HG03280 (cell line): Measurements from ENCODE around the gene PIBF1.
A peak's percentile ranks its signal among the peaks of the same experiment; 100 is the strongest.
"Not testable (repeated sequence)": the region's sequence is repeated elsewhere in the genome, so short reads cannot be mapped to it uniquely, and the experiment has no call there.

ENCODE experiments used
- ATAC-seq: cut with Tn5 transposase; IDR thresholded peaks from one replicate; pipeline ENCODE4 v1.9.1; 2021; ENCODE audit warnings: mild to moderate bottlenecking, moderate library complexity; ENCODE audit not compliant: unreplicated experiment

Gene PIBF1

DNA sequence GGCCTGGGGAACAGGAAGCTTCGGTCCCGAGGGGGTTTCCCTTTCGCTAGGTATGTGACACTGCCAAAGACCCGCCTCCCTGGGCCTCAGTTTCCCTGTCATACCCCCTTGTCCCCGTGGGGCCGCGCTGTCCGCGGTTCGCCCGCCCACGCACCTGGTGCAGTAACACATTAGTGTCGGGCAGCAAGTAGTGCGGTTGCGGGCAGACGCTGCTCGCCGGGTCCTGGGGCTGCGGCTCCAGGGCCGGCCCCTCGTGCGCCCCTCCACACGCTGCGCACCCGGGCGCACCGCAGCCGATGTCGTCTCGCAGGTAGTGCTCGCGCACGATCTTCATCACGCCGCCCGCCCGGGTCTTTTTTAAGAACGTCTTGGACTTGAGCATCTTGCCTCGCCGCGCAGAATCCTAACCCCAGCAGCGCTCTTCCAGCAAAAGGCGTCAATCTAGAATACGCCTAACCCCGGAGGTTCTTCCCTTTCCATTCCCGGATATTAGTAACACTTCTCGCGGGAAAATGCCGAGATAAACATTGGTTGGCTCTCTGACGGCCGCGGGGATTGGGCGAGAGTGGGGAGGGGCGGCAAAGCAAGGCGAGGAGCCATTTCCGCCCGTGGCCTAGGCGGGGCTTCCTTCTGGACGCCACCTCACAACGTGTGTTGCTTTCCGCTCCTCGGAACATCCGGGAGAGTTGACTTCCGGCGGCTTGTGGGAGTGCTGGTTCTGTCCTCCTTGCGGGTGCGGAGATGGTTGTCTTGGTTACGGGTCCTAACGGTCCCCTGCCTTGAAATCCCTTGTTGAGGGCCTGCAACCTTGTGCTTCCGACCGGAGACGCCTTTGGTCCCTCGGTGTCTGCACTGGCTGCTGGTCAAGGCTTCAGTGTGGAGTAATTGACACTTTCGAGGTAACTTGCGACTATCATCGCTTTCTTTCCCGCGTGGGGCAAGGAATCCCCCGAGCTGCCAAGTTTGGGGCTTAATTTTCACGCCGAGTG, at the start of gene PIBF1, which contains the start of gene DIS3:
Gene PIBF1 (plus strand): TSS at position 683 of the 989 bp plus-strand sequence. CDS start 1,337 bp downstream, outside the sequence.
Gene DIS3 (minus strand): TSS at position 450 of the 989 bp plus-strand sequence. CDS start 68 bp downstream, at position 382.
- ATAC-seq, result peak; percentile 98

GRCh38 chr13:72737033-72737432, 44.9 kb upstream of the PIBF1 start:
- no peak for ATAC-seq

DNA sequence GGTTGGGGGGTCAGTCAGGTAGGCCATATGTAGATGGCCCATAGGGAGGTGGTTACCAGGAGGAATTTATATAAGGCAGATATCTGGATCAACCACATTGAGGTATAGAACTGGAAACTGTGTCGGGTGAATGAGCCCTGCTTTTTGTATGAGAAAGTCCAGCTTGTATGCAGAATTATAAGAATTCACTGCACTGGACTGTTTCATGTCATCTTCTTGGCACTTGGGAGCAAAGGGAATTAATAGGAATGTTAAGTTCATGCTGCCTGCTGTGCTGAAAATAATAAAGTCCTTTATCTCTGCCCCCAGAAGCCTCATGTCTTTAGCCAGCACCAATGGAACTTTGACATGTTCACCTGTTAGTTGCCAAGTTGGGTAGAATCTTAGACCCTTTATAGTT, 41.9 kb upstream of the PIBF1 start:
- ATAC-seq, result no peak

DNA sequence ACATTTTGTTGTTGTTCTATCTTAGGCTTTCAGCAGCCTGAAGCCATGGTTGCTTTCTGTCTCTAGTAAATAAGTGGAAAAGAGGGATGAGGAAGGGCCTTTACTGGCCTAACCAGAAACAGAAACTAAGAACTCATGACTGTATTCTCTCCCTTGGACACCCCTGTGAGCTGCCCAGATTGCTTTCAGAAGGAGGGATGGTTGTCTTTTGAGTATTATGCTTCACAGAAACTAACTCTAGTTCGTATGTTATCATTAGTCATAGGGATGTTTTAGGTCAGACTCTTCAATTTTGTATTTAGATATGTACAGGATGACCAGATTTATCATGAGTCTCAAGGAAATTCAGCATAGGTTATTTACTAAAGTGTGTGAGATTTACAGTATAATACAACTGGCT, 36.7 kb upstream of the PIBF1 start:
- no peak for ATAC-seq

DNA sequence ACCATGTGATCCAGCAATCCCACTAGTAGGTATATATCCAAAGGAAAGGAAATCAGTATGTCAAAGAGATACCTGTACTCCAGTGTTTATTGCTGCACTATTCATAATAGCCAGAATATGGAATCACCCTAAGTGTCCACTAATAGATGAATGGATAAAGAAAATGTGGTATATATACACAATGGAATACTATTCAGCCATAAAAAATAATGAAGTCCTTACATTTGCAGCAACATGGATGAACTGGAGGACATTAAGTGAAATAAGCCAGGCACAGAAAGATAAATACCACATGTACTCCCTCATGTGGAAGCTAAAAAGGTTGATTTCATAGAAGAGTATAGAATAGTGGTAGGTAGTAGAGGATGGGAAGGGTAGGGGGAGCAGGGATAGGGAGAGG, 30.7 kb upstream of the PIBF1 start:
- ATAC-seq, result no peak

- ATAC-seq, result no peak
Measured at GRCh38 chr13:72754111-72754510, 27.8 kb upstream of the PIBF1 start.

GRCh38 chr13:72757792-72758535, 24.0 kb upstream of the PIBF1 start:
- no peak for ATAC-seq

GRCh38 chr13:72760189-72760588, 21.7 kb upstream of the PIBF1 start:
- no peak for ATAC-seq

GRCh38 chr13:72763411-72763810, 18.5 kb upstream of the PIBF1 start:
- no peak for ATAC-seq

DNA sequence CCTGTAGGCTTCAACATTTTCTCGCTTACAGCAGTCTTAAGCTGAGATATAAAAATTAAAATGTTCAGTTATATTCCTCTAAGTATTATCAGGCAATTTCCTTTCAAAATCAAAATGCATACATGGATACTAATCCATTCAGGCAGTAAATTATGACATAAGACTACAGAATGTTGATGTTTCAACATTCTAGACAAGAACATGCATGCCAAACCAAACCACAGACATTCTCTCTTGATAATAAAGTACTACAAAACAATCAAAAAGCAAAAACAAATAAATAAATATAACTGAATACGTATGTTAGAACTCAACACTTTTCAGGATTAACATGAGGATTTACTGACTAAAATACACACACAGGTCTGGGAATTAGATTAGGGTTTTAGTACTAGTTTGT, 7.9 kb upstream of the PIBF1 start:
- no peak for ATAC-seq

- ATAC-seq, result no peak
Measured at GRCh38 chr13:72782717-72783116, 784 bp downstream of the PIBF1 start.

DNA sequence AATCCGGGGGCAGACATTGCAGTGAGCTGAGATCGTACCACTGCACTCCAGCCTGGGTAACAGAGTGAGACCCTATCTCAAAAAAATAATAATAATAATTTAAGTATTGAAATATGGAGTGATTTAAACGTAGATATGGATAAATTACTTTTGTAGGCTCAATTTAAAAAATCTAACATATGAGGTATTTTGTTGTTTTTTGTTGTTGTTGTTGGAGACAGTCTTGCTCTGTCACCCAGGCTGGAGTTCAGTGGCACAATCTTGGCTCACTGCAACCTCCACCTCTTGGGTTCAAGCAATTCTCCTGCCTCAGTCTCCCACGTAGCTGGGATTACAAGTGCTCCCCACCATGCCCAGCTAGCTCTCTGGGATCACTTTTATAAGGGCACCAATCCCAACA, 2.7 kb downstream of the PIBF1 start:
- ATAC-seq, result not testable (repeated sequence)

GRCh38 chr13:72788831-72789230, 6.9 kb downstream of the PIBF1 start:
- no peak for ATAC-seq

- ATAC-seq, result no peak
Measured at GRCh38 chr13:72792640-72793039, 10.7 kb downstream of the PIBF1 start.

DNA sequence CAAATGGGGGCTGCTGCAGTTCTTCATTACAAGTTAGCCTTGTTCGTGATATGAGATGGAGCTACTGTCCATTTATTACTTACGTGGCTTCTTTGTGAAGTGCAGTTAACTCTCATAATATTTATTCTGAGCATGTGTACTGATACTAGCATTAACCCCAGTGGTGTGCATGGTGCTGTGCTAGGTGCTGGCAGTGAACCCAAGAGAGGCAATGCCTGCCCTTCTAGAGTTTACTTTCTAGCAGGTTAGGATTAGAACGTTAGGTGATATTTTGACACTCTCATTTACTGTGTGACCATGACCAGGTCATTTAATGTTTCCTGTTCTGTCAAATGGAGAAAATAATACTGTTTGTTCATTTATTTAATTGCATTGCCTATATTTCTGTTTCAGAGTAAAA, 16.9 kb downstream of the PIBF1 start:
- no peak for ATAC-seq

DNA sequence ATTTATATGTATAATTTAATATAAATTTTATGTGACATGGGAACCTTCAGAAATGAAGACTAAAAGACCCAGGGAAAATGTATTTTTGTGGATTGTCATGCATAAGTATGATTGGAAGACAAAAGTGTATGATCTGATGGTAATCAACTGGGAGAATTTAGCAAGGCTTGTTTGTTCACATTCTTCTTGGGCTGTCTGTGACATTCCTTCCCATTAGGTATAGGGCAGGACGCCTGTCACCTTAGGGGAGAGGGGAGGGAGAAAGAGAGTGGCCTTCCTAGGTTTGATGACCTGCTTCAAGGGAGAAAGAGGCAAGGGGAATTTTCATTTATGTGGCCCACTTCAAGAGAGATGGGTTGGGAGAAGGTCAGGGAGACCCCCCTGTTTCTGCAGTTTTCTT, 22.4 kb downstream of the PIBF1 start:
- ATAC-seq, result no peak

DNA sequence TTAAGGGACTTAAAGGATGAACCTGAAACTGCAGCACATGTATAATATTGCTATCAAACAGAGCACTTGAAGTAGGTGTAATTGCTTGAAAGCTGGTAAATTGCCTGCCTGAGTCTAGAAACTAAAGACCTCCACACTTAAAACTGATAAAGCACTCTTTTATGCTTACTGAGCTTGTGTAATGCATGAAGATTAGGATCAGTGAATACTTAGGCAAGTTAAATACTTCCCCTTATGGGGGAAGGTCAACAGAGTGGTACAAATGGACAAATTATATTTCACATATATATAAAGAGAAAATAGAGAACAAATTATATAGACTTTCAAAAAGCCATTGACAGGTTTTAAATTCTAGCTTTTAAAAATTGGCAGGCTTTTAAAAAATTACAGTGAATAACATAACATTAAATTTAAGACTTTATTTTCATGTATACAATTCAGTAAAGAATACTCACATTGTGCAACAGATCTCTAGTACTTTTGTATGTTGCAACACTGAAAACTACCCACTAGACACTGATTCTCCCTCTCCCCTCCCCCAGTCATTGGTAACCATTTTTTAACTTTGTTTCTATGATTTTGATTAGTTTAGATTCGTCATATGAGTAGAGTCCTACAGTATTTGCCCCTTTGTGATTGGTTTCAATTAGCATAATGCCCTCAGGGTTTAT, 23.9 kb downstream of the PIBF1 start:
- ATAC-seq, result no peak

GRCh38 chr13:72806514-72806913, 24.6 kb downstream of the PIBF1 start:
- ATAC-seq, result not testable (repeated sequence)

DNA sequence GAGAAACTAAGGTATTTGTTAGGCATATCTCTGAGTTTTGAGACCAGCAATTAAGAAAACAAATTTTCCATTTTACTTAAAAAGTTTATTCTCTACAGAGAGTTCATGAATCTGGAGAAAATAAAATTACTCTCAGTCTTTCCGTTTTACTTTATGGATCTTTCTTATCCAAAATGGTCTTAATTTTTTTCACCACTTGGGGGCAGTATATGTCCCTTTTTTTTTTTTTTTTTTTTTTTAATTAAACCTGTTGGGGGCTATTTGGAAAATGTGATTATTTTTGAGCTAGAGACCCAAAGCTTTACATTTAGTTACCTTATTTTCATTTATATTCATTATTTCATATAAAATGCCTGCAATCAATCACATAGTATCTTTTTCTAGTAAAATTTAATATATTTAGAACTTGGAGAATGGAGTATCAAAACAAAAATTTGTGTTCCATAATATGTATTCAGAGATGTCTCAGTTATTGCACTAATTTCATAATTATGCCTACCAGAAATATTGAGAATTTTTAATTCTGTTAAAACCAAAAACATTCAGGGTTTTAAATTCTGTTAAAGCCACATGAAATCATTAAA, 27.1 kb downstream of the PIBF1 start:
- ATAC-seq, result no peak

DNA sequence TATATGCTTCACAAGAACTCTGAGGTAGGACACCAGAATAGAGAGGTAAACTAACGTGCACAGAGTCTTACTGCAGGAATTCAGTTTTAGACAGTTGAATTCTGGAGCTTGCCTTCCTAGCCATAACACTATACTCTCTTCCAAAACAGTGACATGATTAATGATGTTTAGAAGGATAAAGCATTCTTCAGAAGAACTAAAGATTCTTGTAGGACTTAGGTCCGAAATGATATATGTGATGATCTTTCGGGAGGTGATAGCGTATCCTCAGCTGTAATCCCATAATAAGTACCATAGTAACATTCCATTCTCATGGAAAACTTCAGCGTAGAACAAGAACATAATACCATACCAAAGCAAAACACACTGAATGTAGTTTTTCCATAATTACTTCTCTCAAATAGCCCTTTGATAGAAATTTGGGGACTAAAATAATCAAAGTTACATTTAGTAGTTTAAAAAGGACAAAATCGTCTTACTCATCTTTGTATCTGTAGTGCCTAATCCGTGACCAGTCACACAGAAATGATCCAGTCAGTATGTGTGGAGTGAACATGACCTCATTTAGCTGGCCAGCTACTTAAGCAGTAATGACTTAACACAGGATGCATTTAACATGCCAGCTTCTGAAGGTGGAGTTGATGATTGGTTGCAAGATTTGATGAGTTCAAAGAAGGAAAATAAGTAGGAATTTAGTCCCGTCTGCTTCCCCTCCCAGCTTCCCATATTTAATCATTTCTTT, 38.4 kb downstream of the PIBF1 start:
- ATAC-seq, result no peak
